Measurements from ENCODE around the gene EFCAB10. TPM values are rescaled to one million over a fixed set of nuclear protein-coding genes. Genes with fewer than 3 reads are reported as not detected.

The EFCAB10 gene
- total and polyA plus RNA-seq, 4 donors, result 4.5 to 23.2 (median 12.7) TPM

- Histone ChIP-seq H3K27ac (ENCODE audit: low read depth in 1 of 2, low read length in 1 of 2) (no peak overlapping the region), H3K9me3 (ENCODE audit: control insufficient read depth in 4 of 4, insufficient read depth in 3 of 4, low read length in 3 of 4) (no peaks in the 10 kb centered on the region), H3K4me1 (ENCODE audit: control insufficient read depth in 5 of 5, insufficient read depth in 5 of 5, low read length in 5 of 5) (peaks cover 0 to 16% (median 3%) of the 10 kb centered on the region in 5 donors), H3K4me3 (no peak overlapping the region), H3K27me3 (ENCODE audit: control insufficient read depth in 3 of 3, insufficient read depth in 3 of 3, low read length in 2 of 3) (no peaks in the 10 kb centered on the region), H3K36me3 (ENCODE audit: control insufficient read depth in 4 of 4, insufficient read depth in 4 of 4, low read length in 4 of 4) (peaks cover 0 to 35% (median 19%) of the 10 kb centered on the region in 4 donors), H3K9ac (ENCODE audit: insufficient read depth in 1 of 2, low read length in 2 of 2) (no peak overlapping the region)
- no peak for ATAC-seq (ENCODE audit: insufficient read depth, low FRiP score)
- DNase-seq, result no peak
- 98 to 99% methylated on average over 14 of the region's 14 CpGs for WGBS, 2 donors
- TF ChIP-seq CTCF (IDR thresholded peaks at IDR 0.05; ENCODE audit: control extremely low read depth, extremely low read depth), result no peak
These were observed 36.2 kb upstream of the EFCAB10 start for GRCh38 chr7:105617280-105618015.

GRCh38 chr7:105614341-105614840 lies 33.1 kb upstream of the EFCAB10 start:
- Histone ChIP-seq H3K27me3 (ENCODE audit: control insufficient read depth in 3 of 3, insufficient read depth in 3 of 3, low read length in 2 of 3) (no peaks in the 10 kb centered on the region), H3K4me3 (no peak overlapping the region), H3K36me3 (ENCODE audit: control insufficient read depth in 4 of 4, insufficient read depth in 4 of 4, low read length in 4 of 4) (peaks cover 0 to 31% (median 18%) of the 10 kb centered on the region in 4 donors), H3K9ac (ENCODE audit: insufficient read depth in 1 of 2, low read length in 2 of 2) (no peak overlapping the region), H3K9me3 (ENCODE audit: control insufficient read depth in 4 of 4, insufficient read depth in 3 of 4, low read length in 3 of 4) (no peaks in the 10 kb centered on the region), H3K4me1 (ENCODE audit: control insufficient read depth in 5 of 5, insufficient read depth in 5 of 5, low read length in 5 of 5) (no peaks in the 10 kb centered on the region), H3K27ac (ENCODE audit: low read depth in 1 of 2, low read length in 1 of 2) (no peak overlapping the region)
- ATAC-seq (ENCODE audit: insufficient read depth, low FRiP score) (no peak), DNase-seq (no peak)
- WGBS, 2 donors, result 88 to 91% methylated on average over 20 of the region's 20 CpGs
- no peak for TF ChIP-seq CTCF (IDR thresholded peaks at IDR 0.05; ENCODE audit: control extremely low read depth, extremely low read depth)

- peaks cover 0 to 31% (median 17%) of the 10 kb centered on the region in 4 donors for H3K36me3 ChIP-seq (ENCODE audit: control insufficient read depth in 4 of 4, insufficient read depth in 4 of 4, low read length in 4 of 4)
- ATAC-seq (ENCODE audit: insufficient read depth, low FRiP score) (no peak), DNase-seq (no peak)
- WGBS, 2 donors, result 90 to 93% methylated on average over 32 of the region's 32 CpGs
- H3K4me1 ChIP-seq (ENCODE audit: control insufficient read depth in 5 of 5, insufficient read depth in 5 of 5, low read length in 5 of 5), result no peaks in the 10 kb centered on the region
- no peak for TF ChIP-seq CTCF (IDR thresholded peaks at IDR 0.05; ENCODE audit: control extremely low read depth, extremely low read depth)
- H3K27me3 ChIP-seq (ENCODE audit: control insufficient read depth in 3 of 3, insufficient read depth in 3 of 3, low read length in 2 of 3), result no peaks in the 10 kb centered on the region
- H3K4me3 ChIP-seq, result no peak overlapping the region
- no peak overlapping the region for H3K9ac ChIP-seq (ENCODE audit: insufficient read depth in 1 of 2, low read length in 2 of 2)
- no peaks in the 10 kb centered on the region for H3K9me3 ChIP-seq (ENCODE audit: control insufficient read depth in 4 of 4, insufficient read depth in 3 of 4, low read length in 3 of 4)
- no peak overlapping the region for H3K27ac ChIP-seq (ENCODE audit: low read depth in 1 of 2, low read length in 1 of 2)
These were observed 32.5 kb upstream of the EFCAB10 start for GRCh38 chr7:105613611-105614330.
